BLaER1 treated with 17β-estradiol and CSF1 and Interleukin-3, amounts not matched to agents 10 nM and 100 nM (cell line): ENCODE measurements around the gene SEC22C.
A peak's percentile ranks its signal among the peaks of the same experiment; 100 is the strongest.

Experiments
- H3K27ac ChIP-seq, 11 experiments: shearing (Covaris generic); formaldehyde crosslinking; 2 replicates each; pipeline ENCODE4 v1.8.1; 2022
- H3K27me3 ChIP-seq, 11 experiments: shearing (Covaris generic); formaldehyde crosslinking; 2 replicates each; pipeline ENCODE4 v1.8.1; 2022
- H3K36me3 ChIP-seq, 11 experiments: shearing (Covaris generic); formaldehyde crosslinking; 2 replicates each; pipeline ENCODE4 v1.8.1; 2022
- H3K4me1 ChIP-seq, 10 experiments: shearing (Covaris generic); formaldehyde crosslinking; 2 replicates each; pipeline ENCODE4 v1.8.1; 2022
- H3K4me2 ChIP-seq, 11 experiments: shearing (Covaris generic); formaldehyde crosslinking; 2 replicates each; pipeline ENCODE4 v1.8.1; 2022
- H3K4me3 ChIP-seq, 10 experiments: shearing (Covaris generic); formaldehyde crosslinking; 2 replicates each; pipeline ENCODE4 v1.8.1; 2022
- H3K9ac ChIP-seq, 11 experiments: shearing (Covaris generic); formaldehyde crosslinking; 2 replicates each; pipeline ENCODE4 v1.8.1; 2022
- H3K9me3 ChIP-seq, 11 experiments: shearing (Covaris generic); formaldehyde crosslinking; replicated peaks in 1 of 11; 2 replicates each; pipeline ENCODE4 v1.8.1; 2022
- H4K20me1 ChIP-seq, 11 experiments: shearing (Covaris generic); formaldehyde crosslinking; 2 replicates each; pipeline ENCODE4 v1.8.1; 2022
- Cebpa-rat ChIP-seq, 11 experiments: shearing (Covaris generic); IDR thresholded peaks; 2 replicates each; pipeline ENCODE4 v1.8.1; 2022

Gene SEC22C

GRCh38 chr3:42549131-42549530 is 32.6 kb downstream of the SEC22C start:
- H3K4me2 ChIP-seq, result no peak overlapping the region
- no peaks in the 10 kb centered on the region for H3K27me3 ChIP-seq
- peaks cover 0 to 9% (median 0%) of the 10 kb centered on the region in 11 experiments; a peak in 2 of 22 replicates for H4K20me1 ChIP-seq
- no peak overlapping the region for H3K27ac ChIP-seq
- H3K4me3 ChIP-seq, result no peak overlapping the region
- no peaks in the 10 kb centered on the region for H3K9me3 ChIP-seq
- H3K36me3 ChIP-seq, result peaks cover 32 to 72% (median 51%) of the 10 kb centered on the region in 11 experiments
- TF ChIP-seq Cebpa-rat (IDR thresholded peaks at IDR 0.05), result no peak
- peaks cover 0 to 12% (median 0%) of the 10 kb centered on the region in 10 experiments; a peak in 2 of 20 replicates for H3K4me1 ChIP-seq
- H3K9ac ChIP-seq, result no peak overlapping the region

- Histone ChIP-seq H3K4me2 (no peak overlapping the region), H3K9ac (no peak overlapping the region), H3K4me3 (no peak overlapping the region), H3K27me3 (no peaks in the 10 kb centered on the region), H3K4me1 (peaks cover 4 to 26% (median 13%) of the 10 kb centered on the region in 10 experiments; a peak in 14 of 20 replicates), H3K27ac (no peak overlapping the region), H3K36me3 (peaks cover 15 to 56% (median 36%) of the 10 kb centered on the region in 11 experiments), H4K20me1 (peaks cover 0 to 9% (median 0%) of the 10 kb centered on the region in 11 experiments; a peak in 2 of 22 replicates), H3K9me3 (no peaks in the 10 kb centered on the region)
- TF ChIP-seq Cebpa-rat (IDR thresholded peaks at IDR 0.05), result no peak
Observed at GRCh38 chr3:42547401-42547945, 34.3 kb downstream of the SEC22C start.

GRCh38 chr3:42546691-42547213 is 35.0 kb downstream of the SEC22C start:
- no peak for TF ChIP-seq Cebpa-rat (IDR thresholded peaks at IDR 0.05)
- H3K9me3 ChIP-seq, result no peaks in the 10 kb centered on the region
- H4K20me1 ChIP-seq, result peaks cover 0 to 9% (median 0%) of the 10 kb centered on the region in 11 experiments; a peak in 2 of 22 replicates
- H3K27ac ChIP-seq, result no peak overlapping the region
- no peak overlapping the region for H3K4me2 ChIP-seq
- H3K36me3 ChIP-seq, result peaks cover 8 to 49% (median 28%) of the 10 kb centered on the region in 11 experiments
- no peak overlapping the region for H3K4me3 ChIP-seq
- peaks cover 4 to 33% (median 16%) of the 10 kb centered on the region in 10 experiments; a peak in 14 of 20 replicates for H3K4me1 ChIP-seq
- no peak overlapping the region for H3K9ac ChIP-seq
- H3K27me3 ChIP-seq, result no peaks in the 10 kb centered on the region

- peaks cover 10 to 46% (median 26%) of the 10 kb centered on the region in 10 experiments; a peak in 18 of 20 replicates for H3K4me1 ChIP-seq
- no peaks in the 10 kb centered on the region for H3K9me3 ChIP-seq
- peaks cover 0 to 9% (median 0%) of the 10 kb centered on the region in 11 experiments; a peak in 2 of 22 replicates for H4K20me1 ChIP-seq
- no peak for TF ChIP-seq Cebpa-rat (IDR thresholded peaks at IDR 0.05)
- no peaks in the 10 kb centered on the region for H3K27me3 ChIP-seq
- peak overlapping the region in 2 of 11 experiments; percentile 9 to 27; a peak in 2 of 22 replicates for H3K4me2 ChIP-seq
- H3K9ac ChIP-seq, result peak overlapping the region in 1 of 11 experiments; percentile 3; a peak in 1 of 22 replicates
- H3K36me3 ChIP-seq, result peaks cover 0 to 35% (median 15%) of the 10 kb centered on the region in 11 experiments; a peak in 15 of 22 replicates
- H3K27ac ChIP-seq, result 0 out of 22 replicates have a peak overlapping the region, but pooled peaks of 1 of the 11 experiments have one; percentile 18
- H3K4me3 ChIP-seq, result no peak overlapping the region
Observed at GRCh38 chr3:42545284-42545900, 36.4 kb downstream of the SEC22C start.

GRCh38 chr3:42544492-42545283 is 37.1 kb downstream of the SEC22C start:
- Histone ChIP-seq H3K4me2 (peak overlapping the region in 2 of 11 experiments; percentile 9 to 27; a peak in 2 of 22 replicates), H3K9ac (no peak overlapping the region; a peak in 1 of 22 replicates), H3K4me3 (no peak overlapping the region), H3K9me3 (no peaks in the 10 kb centered on the region), H3K27me3 (no peaks in the 10 kb centered on the region), H3K27ac (0 out of 22 replicates have a peak overlapping the region, but pooled peaks of 1 of the 11 experiments have one; percentile 18), H3K36me3 (peaks cover 0 to 28% (median 12%) of the 10 kb centered on the region in 11 experiments; a peak in 15 of 22 replicates), H3K4me1 (peaks cover 10 to 52% (median 27%) of the 10 kb centered on the region in 10 experiments; a peak in 18 of 20 replicates), H4K20me1 (peaks cover 0 to 9% (median 0%) of the 10 kb centered on the region in 11 experiments; a peak in 2 of 22 replicates)
- TF ChIP-seq Cebpa-rat (IDR thresholded peaks at IDR 0.05), result no peak

GRCh38 chr3:42541079-42541478 is 40.7 kb downstream of the SEC22C start:
- Histone ChIP-seq H3K27ac (peak overlapping the region in 3 of 11 experiments; percentile 18 to 28 (median 19); a peak in 2 of 22 replicates), H3K27me3 (no peaks in the 10 kb centered on the region), H3K4me1 (peaks cover 10 to 59% (median 27%) of the 10 kb centered on the region in 10 experiments; a peak in 18 of 20 replicates), H3K9ac (peak overlapping the region in 3 of 11 experiments; percentile 15 to 33 (median 32); a peak in 1 of 22 replicates), H3K4me2 (peak overlapping the region; percentile 11 to 84 (median 70)), H4K20me1 (no peaks in the 10 kb centered on the region), H3K4me3 (no peak overlapping the region), H3K9me3 (no peaks in the 10 kb centered on the region), H3K36me3 (0 out of 22 replicates have a peak, but pooled peaks cover 0 to under 1% (median 0%) of the 10 kb centered on the region in 11 experiments)
- no peak for TF ChIP-seq Cebpa-rat (IDR thresholded peaks at IDR 0.05)

GRCh38 chr3:42539871-42540714 is 41.7 kb downstream of the SEC22C start:
- Histone ChIP-seq H3K27me3 (no peaks in the 10 kb centered on the region), H3K4me3 (no peak overlapping the region), H4K20me1 (no peaks in the 10 kb centered on the region), H3K4me2 (peak overlapping the region; percentile 11 to 84 (median 70); a peak in 20 of 22 replicates), H3K36me3 (no peaks in the 10 kb centered on the region), H3K27ac (peak overlapping the region in 3 of 11 experiments; percentile 18 to 28 (median 19); a peak in 3 of 22 replicates), H3K9ac (0 out of 22 replicates have a peak overlapping the region, but pooled peaks of 1 of the 11 experiments have one; percentile 32), H3K9me3 (no peaks in the 10 kb centered on the region), H3K4me1 (peaks cover 10 to 62% (median 27%) of the 10 kb centered on the region in 10 experiments; a peak in 18 of 20 replicates)
- TF ChIP-seq Cebpa-rat (IDR thresholded peaks at IDR 0.05), result no peak
